Measurements from ENCODE around the gene ST7.

Gene ST7

GRCh38 chr7:117051808-117052207, 98.5 kb downstream of the ST7 start:
- H3K4me3 ChIP-seq (ENCODE audit: low read depth, low read length), result no peak overlapping the region

- H3K4me3 ChIP-seq (ENCODE audit: low read depth, low read length), result no peak overlapping the region
Measured at GRCh38 chr7:117053432-117053831, 100.1 kb downstream of the ST7 start.

GRCh38 chr7:117061751-117062150, 108.5 kb downstream of the ST7 start:
- H3K4me3 ChIP-seq (ENCODE audit: low read depth, low read length), result no peak overlapping the region

- H3K4me3 ChIP-seq (ENCODE audit: low read depth, low read length), result no peak overlapping the region
Measured at GRCh38 chr7:117062300-117062699, 109.0 kb downstream of the ST7 start.

GRCh38 chr7:117064688-117065087, 111.4 kb downstream of the ST7 start:
- H3K4me3 ChIP-seq (ENCODE audit: low read depth, low read length), result no peak overlapping the region

GRCh38 chr7:117065571-117066150, 112.4 kb downstream of the ST7 start:
- H3K4me3 ChIP-seq (ENCODE audit: low read depth, low read length), result no peak overlapping the region

- H3K4me3 ChIP-seq (ENCODE audit: low read depth, low read length), result no peak overlapping the region
Measured at GRCh38 chr7:117066668-117067067, 113.4 kb downstream of the ST7 start.

- H3K4me3 ChIP-seq (ENCODE audit: low read depth, low read length), result no peak overlapping the region
Measured at GRCh38 chr7:117067340-117067739, 114.0 kb downstream of the ST7 start.

GRCh38 chr7:117068511-117069145, 115.3 kb downstream of the ST7 start:
- no peak overlapping the region for H3K4me3 ChIP-seq (ENCODE audit: low read depth, low read length)

GRCh38 chr7:117069379-117069778, 116.1 kb downstream of the ST7 start:
- H3K4me3 ChIP-seq (ENCODE audit: low read depth, low read length), result no peak overlapping the region

GRCh38 chr7:117071551-117071950, 118.2 kb downstream of the ST7 start:
- no peak overlapping the region for H3K4me3 ChIP-seq (ENCODE audit: low read depth, low read length)

- H3K4me3 ChIP-seq (ENCODE audit: low read depth, low read length), result no peak overlapping the region
Measured at GRCh38 chr7:117072620-117073118, 119.4 kb downstream of the ST7 start.

GRCh38 chr7:117074378-117074777, 121.1 kb downstream of the ST7 start:
- no peak overlapping the region for H3K4me3 ChIP-seq (ENCODE audit: low read depth, low read length)

GRCh38 chr7:117075934-117076333, 122.6 kb downstream of the ST7 start:
- no peak overlapping the region for H3K4me3 ChIP-seq (ENCODE audit: low read depth, low read length)

GRCh38 chr7:117076426-117076943, 123.2 kb downstream of the ST7 start:
- H3K4me3 ChIP-seq (ENCODE audit: low read depth, low read length), result no peak overlapping the region

GRCh38 chr7:117077658-117078057, 124.4 kb downstream of the ST7 start:
- no peak overlapping the region for H3K4me3 ChIP-seq (ENCODE audit: low read depth, low read length)

- no peak overlapping the region for H3K4me3 ChIP-seq (ENCODE audit: low read depth, low read length)
Measured at GRCh38 chr7:117082647-117083046, 129.3 kb downstream of the ST7 start.

- no peak overlapping the region for H3K4me3 ChIP-seq (ENCODE audit: low read depth, low read length)
Measured at GRCh38 chr7:117083648-117084047, 130.3 kb downstream of the ST7 start.

GRCh38 chr7:117084286-117084685, 131.0 kb downstream of the ST7 start:
- H3K4me3 ChIP-seq (ENCODE audit: low read depth, low read length), result no peak overlapping the region

GRCh38 chr7:117085275-117085674, 132.0 kb downstream of the ST7 start:
- no peak overlapping the region for H3K4me3 ChIP-seq (ENCODE audit: low read depth, low read length)

GRCh38 chr7:117085769-117086463, 132.6 kb downstream of the ST7 start:
- no peak overlapping the region for H3K4me3 ChIP-seq (ENCODE audit: low read depth, low read length)

- H3K4me3 ChIP-seq (ENCODE audit: low read depth, low read length), result no peak overlapping the region
Measured at GRCh38 chr7:117086788-117087187, 133.5 kb downstream of the ST7 start.

All from iPS-11a (cell line).